ENCODE measurements around the gene TTC3.

- TF ChIP-seq POLR2A (IDR thresholded peaks at IDR 0.05) (no peak), CTCF (IDR thresholded peaks at IDR 0.05) (no peak)
Observed at GRCh38 chr21:37192019-37192418, 119.0 kb downstream of the TTC3 start.
